ENCODE data around the gene AP4E1.
"Not testable (repeated sequence)": the region's sequence is repeated elsewhere in the genome, so short reads cannot be mapped to it uniquely, and the experiment has no call there.

The AP4E1 gene

GRCh38 chr15:50954837-50955236 is 46.4 kb downstream of the AP4E1 start:
- DNase-seq: not testable (repeated sequence)

DNA sequence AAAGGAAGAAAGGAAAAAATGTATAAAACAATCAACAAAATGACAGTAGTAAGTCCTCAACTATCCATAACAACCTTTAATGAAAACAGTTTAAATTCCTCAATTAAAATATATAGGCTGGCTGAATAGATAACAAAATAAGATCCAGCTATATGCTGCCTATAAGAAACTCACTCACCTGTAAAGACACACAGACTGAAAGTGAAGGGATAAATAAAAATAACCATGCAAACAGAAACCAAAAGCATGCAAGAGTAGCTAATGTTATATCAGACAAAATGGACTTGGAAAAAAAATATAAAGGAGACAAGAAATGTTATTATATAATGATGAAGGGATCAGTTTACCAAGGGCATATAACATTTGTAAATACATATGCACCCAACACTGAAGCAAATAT is 51.2 kb downstream of the AP4E1 start:
- no peak for DNase-seq

- DNase-seq: no peak
Observed at GRCh38 chr15:50964075-50964474, 55.6 kb downstream of the AP4E1 start.

DNA sequence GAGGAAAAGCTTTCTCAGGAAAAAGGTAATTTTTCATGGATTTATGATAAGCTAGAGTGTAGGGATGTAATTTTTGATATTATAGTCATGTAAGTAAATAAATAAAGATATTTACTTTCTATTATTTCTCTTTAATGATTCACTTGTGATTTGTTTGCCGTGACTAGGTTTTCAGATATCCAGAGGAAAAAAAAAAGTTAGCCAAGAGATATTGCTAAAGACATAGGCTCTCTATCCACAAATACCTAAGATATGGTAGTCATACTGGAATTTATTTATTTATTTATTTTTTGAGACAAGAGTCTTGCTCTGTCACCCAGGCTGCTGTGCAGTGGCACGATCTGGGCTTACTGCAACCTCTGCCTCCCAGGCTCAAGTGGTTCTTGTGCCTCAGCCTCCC is 59.9 kb downstream of the AP4E1 start:
- no peak for DNase-seq

- DNase-seq: no peak
Observed at GRCh38 chr15:50970524-50970923, 62.0 kb downstream of the AP4E1 start.

DNA sequence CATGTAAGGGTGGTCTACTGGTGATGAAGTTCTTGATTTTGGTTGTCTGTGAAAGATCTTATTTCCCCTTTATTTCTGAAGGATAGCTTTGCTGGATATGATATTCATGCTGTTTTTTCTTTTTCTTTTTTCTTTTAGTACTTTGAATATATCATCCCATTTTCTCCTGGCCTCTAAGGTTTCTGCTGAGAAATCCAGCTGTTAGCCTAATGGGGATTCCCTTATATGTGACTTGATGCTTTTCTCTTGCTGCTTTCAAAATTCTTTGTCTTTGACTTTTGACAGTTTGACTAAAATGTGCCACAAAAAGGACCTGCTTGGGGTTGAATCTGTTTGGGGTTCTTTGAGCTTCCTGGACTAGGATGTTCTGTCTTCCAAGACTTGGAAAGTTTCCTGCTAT is 62.6 kb downstream of the AP4E1 start:
- no peak for DNase-seq

- no peak for DNase-seq
Observed at GRCh38 chr15:50971542-50971941, 63.1 kb downstream of the AP4E1 start.

DNA sequence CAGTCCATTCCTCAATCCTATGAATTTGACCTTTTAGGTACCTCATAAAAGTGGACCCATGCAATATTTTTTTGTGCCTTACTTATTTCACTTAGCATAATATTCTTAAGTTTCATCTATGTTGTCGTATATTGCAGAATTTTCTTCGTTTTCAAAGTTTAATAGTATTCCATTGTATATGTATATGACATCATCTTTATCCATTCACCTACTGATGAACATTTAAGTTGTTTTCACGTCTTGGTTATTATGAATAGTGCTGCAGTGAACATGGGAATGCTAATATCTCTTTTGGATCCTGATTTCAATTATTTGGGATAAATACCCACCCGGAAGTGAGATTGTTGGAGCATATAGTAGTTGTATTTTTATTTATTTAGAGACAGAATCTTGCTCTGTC is 65.1 kb downstream of the AP4E1 start:
- DNase-seq: no peak

- DNase-seq: no peak
Observed at GRCh38 chr15:50977162-50977561, 68.7 kb downstream of the AP4E1 start.

- no peak for DNase-seq
Observed at GRCh38 chr15:50978580-50978979, 70.1 kb downstream of the AP4E1 start.

- no peak for DNase-seq
Observed at GRCh38 chr15:50979041-50979440, 70.6 kb downstream of the AP4E1 start.

- DNase-seq: no peak
Observed at GRCh38 chr15:50993598-50993997, 85.1 kb downstream of the AP4E1 start.

DNA sequence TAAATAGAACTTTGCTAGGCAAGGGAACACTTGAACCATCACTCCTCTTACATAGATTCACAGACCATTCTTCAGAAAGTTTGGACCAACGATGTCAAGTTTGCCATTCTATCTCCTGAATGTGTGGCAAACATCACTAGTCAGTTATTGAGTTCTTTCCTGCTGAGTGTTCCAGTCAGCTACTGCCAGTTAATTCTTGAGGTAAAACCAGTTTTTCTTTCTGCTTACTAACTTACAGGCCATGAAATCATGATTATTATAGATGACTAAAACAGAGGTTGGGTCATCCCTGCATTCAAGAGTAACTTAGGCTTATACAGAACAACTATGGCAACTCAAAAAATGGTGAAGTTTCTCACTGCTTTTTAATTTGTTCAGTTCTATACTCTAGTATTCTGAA is 88.2 kb downstream of the AP4E1 start:
- DNase-seq: no peak

- no peak for DNase-seq
Observed at GRCh38 chr15:50997371-50998051, 89.0 kb downstream of the AP4E1 start.

GRCh38 chr15:51004103-51004551 is 95.6 kb downstream of the AP4E1 start:
- DNase-seq: no peak

- no peak for DNase-seq
Observed at GRCh38 chr15:51006336-51006985, 98.0 kb downstream of the AP4E1 start.

GRCh38 chr15:51007131-51007666 is 98.7 kb downstream of the AP4E1 start:
- DNase-seq: no peak

DNA sequence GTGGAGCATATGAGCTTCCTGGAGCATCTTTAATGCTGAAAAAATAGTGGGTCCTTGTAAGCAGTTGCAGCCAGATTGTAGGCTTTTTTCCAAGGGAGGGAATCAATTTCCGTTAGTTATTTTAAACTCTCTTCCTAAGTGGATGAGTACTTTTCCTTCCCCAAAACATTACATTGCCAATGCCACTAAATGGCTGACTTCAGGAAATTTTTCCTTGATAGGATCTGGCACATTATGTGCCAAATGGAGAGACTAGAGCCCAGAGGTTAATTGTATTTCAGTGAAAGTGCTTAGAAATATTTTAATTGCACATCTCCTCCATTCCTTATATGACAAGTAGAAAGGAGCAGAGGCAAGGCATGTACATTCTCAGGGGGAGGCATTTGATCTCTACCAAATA is 102.7 kb downstream of the AP4E1 start:
- no peak for DNase-seq

DNA sequence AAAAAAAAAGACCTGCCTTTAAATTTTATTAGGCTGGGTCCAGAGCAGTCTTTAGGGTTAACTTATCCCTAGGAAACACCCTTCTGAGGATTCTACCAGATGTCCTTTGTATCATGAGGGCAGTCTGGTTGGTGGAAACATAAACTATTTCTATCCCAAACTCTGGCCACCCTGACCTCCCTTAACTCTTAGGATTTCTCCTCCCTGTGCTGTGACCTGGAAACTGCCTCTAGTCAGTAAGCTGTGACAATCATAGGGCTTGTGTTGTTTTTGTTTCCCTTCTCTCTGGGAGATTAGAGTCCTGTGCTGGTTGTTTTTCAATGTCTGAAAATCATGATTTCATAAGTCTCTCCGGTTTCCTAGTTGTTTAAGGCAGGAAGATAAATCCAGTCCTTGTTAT is 108.1 kb downstream of the AP4E1 start:
- DNase-seq: no peak

DNA sequence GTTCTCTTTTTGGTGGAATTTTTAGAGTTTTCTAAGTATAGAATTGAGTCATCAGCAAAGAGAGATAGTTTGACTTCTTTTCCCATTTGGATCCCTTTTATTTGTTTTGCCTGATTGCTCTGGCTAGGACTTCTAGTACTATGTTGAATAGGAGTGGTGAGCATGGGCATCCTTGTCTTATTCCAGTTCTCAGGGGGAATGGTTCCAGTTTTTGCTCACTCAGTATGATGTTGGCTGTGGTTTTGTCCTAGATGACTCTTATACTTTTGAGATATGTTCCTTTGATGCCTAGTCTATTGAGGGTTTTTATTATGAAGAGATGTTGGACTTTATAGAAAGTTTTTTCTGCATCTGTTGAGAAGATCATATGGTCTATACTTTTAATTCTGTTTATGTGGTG is 113.7 kb downstream of the AP4E1 start:
- no peak for DNase-seq

- no peak for DNase-seq
Observed at GRCh38 chr15:51023499-51023898, 115.0 kb downstream of the AP4E1 start.

GRCh38 chr15:51024735-51025453 is 116.4 kb downstream of the AP4E1 start:
- no peak for DNase-seq

GRCh38 chr15:51025454-51025846 is 117.0 kb downstream of the AP4E1 start:
- DNase-seq: no peak

Measured in activated CD4-positive, CD25-positive, alpha-beta regulatory T cell (primary cell).